8988T (cell line): ENCODE results near the gene MIEN1.
"Not testable (repeated sequence)": the region's sequence is repeated elsewhere in the genome, so short reads cannot be mapped to it uniquely, and the experiment has no call there.

Experiments
- DNase-seq: peaks from one replicate; pipeline ENCODE4 v3.0.0; 2011

Gene MIEN1

GRCh38 chr17:39739885-39740356, 9.6 kb upstream of the MIEN1 start:
- DNase-seq = no peak

- DNase-seq = no peak
Observed at GRCh38 chr17:39738983-39739884, 8.9 kb upstream of the MIEN1 start.

- DNase-seq = no peak
Observed at GRCh38 chr17:39738568-39738901, 8.2 kb upstream of the MIEN1 start.

- no peak for DNase-seq
Observed at GRCh38 chr17:39737760-39738567, 7.6 kb upstream of the MIEN1 start, which contains the start of gene GRB7. Gene GRB7 (plus strand): TSS chr17:39737938. CDS start chr17:39742302, 4,364 bp downstream.

- no peak for DNase-seq
Observed at GRCh38 chr17:39737206-39737759, 7.0 kb upstream of the MIEN1 start.

GRCh38 chr17:39736319-39737165, 6.2 kb upstream of the MIEN1 start:
- DNase-seq = no peak

GRCh38 chr17:39735882-39736281, 5.5 kb upstream of the MIEN1 start:
- no peak for DNase-seq

GRCh38 chr17:39732586-39732985, 2.3 kb upstream of the MIEN1 start:
- no peak for DNase-seq

- no peak for DNase-seq
Observed at GRCh38 chr17:39729280-39729851, 966 bp downstream of the MIEN1 start.

- DNase-seq = no peak
Observed at GRCh38 chr17:39727556-39727955, 2.8 kb downstream of the MIEN1 start.

- no peak for DNase-seq
Observed at GRCh38 chr17:39726617-39727016, 3.7 kb downstream of the MIEN1 start.

GRCh38 chr17:39725923-39726322, 4.4 kb downstream of the MIEN1 start:
- not testable (repeated sequence) for DNase-seq

GRCh38 chr17:39724731-39725130, 5.6 kb downstream of the MIEN1 start:
- no peak for DNase-seq

GRCh38 chr17:39722965-39723848, 7.1 kb downstream of the MIEN1 start:
- DNase-seq = peak; percentile 55

GRCh38 chr17:39722104-39722503, 8.2 kb downstream of the MIEN1 start:
- no peak for DNase-seq

- no peak for DNase-seq
Observed at GRCh38 chr17:39719563-39720355, 10.6 kb downstream of the MIEN1 start.

GRCh38 chr17:39717660-39718059, 12.7 kb downstream of the MIEN1 start:
- no peak for DNase-seq

GRCh38 chr17:39716879-39717536, 13.3 kb downstream of the MIEN1 start:
- DNase-seq = no peak

- no peak for DNase-seq
Observed at GRCh38 chr17:39716073-39716818, 14.1 kb downstream of the MIEN1 start.
